ENCODE results near the gene RNU1-4. TPM values are rescaled to one million over a fixed set of nuclear protein-coding genes. Genes with fewer than 3 reads are reported as not detected.
"Not testable (repeated sequence)": the region's sequence is repeated elsewhere in the genome, so short reads cannot be mapped to it uniquely, and the experiment has no call there.

The RNU1-4 gene
- total RNA-seq, 4 donors from 2014 or later, result under 0.01 to 2,125 (median under 0.01) TPM

DNA sequence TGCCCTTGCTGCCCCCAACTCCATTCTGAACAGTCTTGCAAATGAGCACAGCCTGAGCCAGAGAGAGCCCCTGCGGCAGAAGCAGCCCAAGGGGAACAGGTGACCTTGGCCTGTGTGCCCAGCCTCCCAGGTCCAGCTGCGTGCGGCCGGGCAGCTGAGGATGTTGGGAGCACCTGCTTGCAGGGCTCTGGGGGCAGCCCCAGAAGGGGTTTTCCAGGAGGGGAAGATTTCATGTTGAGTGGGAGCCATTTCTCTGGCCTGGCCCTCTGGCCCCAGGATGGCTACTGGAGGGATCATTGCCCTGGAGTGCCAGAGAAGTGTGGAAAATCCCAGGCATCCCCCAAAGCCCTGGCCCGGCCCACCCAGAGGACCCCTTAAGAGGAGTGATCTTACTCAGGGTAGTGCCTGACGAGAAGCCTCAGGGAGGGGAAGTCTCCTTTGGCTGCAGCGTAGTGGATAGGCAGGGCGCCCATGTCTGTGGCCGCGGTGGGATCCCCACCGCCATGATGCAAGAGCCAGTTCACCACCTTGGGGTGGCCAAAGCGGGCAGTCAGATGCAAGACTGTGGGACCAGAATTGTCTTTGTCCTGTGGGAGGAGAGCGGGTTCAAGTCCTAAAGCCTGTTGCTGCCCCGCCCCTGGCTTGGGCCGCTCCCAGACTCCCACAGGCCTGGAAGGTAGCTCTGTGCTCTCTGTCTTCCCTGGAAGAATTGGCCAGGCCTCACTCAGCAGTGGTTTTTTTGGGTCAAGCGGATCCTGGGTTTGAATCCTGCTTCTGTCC, 20.6 kb upstream of the RNU1-4 start:
- Histone ChIP-seq H3K27ac (no peak overlapping the region), H3K4me3 (no peak overlapping the region), H3K36me3 (no peaks in the 10 kb centered on the region), H3K9me3 (no peaks in the 10 kb centered on the region), H3K4me1 (no peaks in the 10 kb centered on the region), H3K27me3 (peaks cover 0 to 8% of the 10 kb centered on the region in 2 donors)
- intact Hi-C loops (cut with DNase I; ENCODE audit: low total_unique reads), result no loop called here
- TF ChIP-seq, protein P1, sequence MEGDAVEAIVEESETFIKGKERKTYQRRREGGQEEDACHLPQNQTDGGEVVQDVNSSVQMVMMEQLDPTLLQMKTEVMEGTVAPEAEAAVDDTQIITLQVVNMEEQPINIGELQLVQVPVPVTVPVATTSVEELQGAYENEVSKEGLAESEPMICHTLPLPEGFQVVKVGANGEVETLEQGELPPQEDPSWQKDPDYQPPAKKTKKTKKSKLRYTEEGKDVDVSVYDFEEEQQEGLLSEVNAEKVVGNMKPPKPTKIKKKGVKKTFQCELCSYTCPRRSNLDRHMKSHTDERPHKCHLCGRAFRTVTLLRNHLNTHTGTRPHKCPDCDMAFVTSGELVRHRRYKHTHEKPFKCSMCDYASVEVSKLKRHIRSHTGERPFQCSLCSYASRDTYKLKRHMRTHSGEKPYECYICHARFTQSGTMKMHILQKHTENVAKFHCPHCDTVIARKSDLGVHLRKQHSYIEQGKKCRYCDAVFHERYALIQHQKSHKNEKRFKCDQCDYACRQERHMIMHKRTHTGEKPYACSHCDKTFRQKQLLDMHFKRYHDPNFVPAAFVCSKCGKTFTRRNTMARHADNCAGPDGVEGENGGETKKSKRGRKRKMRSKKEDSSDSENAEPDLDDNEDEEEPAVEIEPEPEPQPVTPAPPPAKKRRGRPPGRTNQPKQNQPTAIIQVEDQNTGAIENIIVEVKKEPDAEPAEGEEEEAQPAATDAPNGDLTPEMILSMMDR (IDR thresholded peaks at IDR 0.05), result no peak
- TF ChIP-seq POLR2A (IDR thresholded peaks at IDR 0.05), result no peak
- DNase-seq, result no peak

DNA sequence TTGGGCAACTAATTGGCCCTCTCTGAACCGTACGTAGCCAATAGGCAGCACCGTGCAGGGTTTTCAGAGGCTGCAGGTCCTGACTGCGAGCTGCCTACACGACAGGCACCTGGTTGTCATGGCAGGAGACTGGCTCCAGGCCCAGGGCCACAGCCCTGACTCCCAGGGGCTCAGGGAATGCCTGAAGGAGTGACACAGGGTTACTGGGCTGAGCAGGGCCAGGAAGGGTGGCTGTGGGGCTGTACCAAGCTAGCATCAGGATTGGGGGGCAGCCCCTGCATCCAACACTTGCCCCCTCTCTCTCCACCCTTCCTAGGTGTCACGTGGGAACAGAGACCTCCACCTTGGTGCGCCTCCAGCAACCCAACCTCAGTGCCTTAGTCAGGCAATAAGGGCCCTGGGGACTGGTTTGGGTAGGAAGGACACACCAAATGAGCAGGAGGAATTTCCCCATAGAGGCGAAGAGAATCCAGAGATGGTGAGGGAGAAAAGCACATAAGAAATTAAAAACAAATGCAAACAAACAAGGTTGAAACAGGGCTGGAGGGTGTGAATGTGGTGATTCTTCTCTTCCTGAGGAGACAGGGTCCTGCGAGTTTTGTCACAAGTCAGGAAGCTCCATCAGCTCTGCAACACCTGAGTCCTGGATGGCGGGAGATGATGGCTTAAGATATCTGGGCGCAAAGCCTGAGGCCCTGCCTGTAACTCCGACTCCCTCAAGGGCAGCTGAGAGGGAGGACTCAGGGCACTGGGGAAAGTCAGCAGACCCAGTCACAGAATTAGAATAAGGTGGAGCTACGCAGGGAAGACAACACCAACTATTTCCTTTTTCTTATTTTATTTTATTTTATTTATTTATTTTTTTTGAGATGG, 19.7 kb upstream of the RNU1-4 start:
- no peak for DNase-seq
- Histone ChIP-seq H3K9me3 (no peaks in the 10 kb centered on the region), H3K36me3 (no peaks in the 10 kb centered on the region), H3K27me3 (peaks cover 0 to 13% of the 10 kb centered on the region in 2 donors), H3K27ac (no peak overlapping the region), H3K4me3 (no peak overlapping the region), H3K4me1 (no peaks in the 10 kb centered on the region)
- intact Hi-C loops (cut with DNase I; ENCODE audit: low total_unique reads), result no loop called here
- TF ChIP-seq POLR2A (IDR thresholded peaks at IDR 0.05), result no peak
- TF ChIP-seq, protein P1 (IDR thresholded peaks at IDR 0.05), result no peak

DNA sequence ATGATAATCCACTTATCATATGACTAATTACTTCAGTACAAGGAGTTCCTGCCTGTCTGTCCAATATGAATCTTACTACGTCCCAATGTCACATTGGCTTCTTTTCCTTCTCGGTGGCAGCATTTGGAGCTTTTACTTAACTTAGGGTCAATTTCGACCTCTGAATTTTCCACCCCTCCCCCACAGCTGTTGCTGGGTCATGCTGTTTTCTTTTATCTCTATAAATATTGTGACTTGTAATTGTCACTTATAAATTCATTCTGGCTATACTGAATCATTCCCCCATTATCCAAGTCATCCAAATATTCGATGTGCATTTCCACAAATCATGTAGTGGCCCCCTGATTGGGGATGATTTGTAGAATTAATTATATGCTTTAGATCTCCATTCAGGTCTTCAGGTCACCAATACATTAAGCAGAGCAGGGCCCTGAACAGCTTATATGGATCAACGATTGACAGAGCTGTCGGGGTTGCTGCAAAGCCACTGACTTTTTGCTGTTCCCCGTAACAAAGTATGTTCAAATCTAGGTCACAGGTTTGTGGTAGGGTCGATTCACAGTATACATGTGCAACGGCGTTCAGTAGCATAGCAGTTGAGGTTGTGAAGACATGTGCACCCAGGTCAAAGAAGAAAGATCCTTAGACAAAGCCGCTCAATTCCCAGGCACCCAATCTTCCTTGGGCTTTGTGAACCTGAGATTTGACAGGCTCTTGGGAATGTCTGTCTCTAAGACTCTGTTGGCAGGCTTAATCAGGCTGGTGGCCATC, 18.3 kb upstream of the RNU1-4 start:
- no peaks in the 10 kb centered on the region for H3K36me3 ChIP-seq
- intact Hi-C loops (cut with DNase I; ENCODE audit: low total_unique reads), result no loop called here
- H3K4me1 ChIP-seq, result no peaks in the 10 kb centered on the region
- H3K4me3 ChIP-seq, result no peak overlapping the region
- peaks cover 0 to 11% of the 10 kb centered on the region in 2 donors for H3K27me3 ChIP-seq
- no peaks in the 10 kb centered on the region for H3K9me3 ChIP-seq
- TF ChIP-seq, protein P1 (IDR thresholded peaks at IDR 0.05), result no peak
- TF ChIP-seq POLR2A (IDR thresholded peaks at IDR 0.05), result no peak
- H3K27ac ChIP-seq, result no peak overlapping the region
- no peak for DNase-seq

DNA sequence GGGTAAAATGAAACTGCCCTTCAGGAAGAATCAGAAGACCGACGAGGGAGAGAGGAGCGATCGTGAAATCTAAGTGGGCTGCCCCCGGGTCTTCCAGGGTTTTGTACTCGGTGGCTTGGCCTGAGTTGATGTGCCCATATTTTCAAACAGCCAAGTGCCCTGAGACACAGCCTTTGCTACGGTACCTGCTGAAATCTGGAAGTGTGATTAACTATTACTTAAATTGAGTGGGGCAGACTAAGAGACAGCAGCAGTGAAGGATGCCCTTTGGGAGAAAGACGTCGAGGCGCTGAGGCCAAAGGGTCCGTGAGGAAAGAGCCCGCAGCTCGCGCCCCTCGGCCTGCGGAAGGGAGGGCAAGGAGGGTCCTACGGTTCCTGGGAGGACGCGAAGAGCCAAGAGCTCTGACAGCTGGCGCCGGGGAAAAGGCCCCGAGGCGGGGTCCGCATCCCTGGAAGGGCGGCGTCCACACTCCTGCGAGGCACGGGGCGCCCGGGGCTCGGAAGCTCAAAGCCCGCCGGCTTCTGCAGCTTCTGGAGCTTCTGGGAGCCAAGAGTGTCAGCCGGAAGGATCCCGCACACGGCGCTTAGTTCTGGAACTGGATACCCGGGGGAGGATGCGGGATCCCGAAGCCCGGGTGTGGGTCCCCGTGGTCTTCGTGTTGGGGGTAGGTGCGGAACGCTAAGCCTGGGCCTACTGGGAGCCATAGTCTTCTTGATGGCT, 15.4 kb upstream of the RNU1-4 start:
- intact Hi-C loops (cut with DNase I; ENCODE audit: low total_unique reads), result no loop called here
- H3K27me3 ChIP-seq, result peaks cover 0 to 10% of the 10 kb centered on the region in 2 donors
- no peaks in the 10 kb centered on the region for H3K36me3 ChIP-seq
- TF ChIP-seq, protein P1 (IDR thresholded peaks at IDR 0.05), result no peak
- no peak for TF ChIP-seq POLR2A (IDR thresholded peaks at IDR 0.05)
- H3K9me3 ChIP-seq, result no peaks in the 10 kb centered on the region
- no peak overlapping the region for H3K4me3 ChIP-seq
- no peak for DNase-seq
- no peak overlapping the region for H3K27ac ChIP-seq
- no peaks in the 10 kb centered on the region for H3K4me1 ChIP-seq

DNA sequence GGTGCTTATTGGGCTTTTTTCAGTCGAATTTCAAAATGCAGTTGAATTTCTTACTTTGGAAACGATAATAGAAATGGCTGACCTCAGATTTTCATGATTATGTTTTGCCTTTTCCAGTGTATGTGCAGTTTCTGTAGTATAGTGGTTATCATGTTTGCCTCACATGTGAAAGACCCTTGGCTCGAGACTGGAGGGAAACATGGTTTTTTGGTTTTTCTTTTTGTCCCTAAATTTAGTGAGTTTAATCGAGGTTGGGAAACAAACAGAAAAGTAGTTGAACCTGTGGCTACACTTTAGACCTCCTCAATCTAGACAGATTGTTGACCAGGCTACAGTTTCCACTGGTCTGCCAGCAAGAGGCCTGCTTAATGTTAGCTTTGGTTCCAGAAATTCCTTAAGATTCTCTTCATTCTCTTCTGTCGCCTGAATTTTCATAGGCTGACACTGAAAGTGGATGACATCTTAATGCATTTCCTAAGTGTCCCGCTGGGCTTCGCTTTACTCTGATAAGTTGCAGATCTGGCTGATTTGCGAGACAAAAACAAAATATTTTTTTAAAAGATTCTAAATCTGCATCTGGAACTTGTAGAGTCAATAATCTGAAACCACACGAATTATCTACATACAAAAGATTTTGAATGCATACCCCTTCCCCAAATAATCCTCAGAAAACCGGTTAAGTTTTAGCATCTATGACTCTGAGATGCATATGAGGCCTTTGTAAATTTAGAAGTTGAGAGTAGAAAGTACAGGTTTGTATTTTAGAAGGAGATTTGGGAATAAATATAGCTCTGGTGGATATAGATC, 14.7 kb upstream of the RNU1-4 start:
- H3K36me3 ChIP-seq; intact Hi-C loops (cut with DNase I; ENCODE audit: low total_unique reads); H3K27ac ChIP-seq; H3K4me3 ChIP-seq; DNase-seq; H3K4me1 ChIP-seq; H3K9me3 ChIP-seq: not testable (repeated sequence)
- H3K27me3 ChIP-seq, result peaks cover 0 to 10% of the 10 kb centered on the region in 2 donors

All from uterus (tissue), 4 donors.